ENCODE results near the gene TENM3. TPM values are rescaled to one million over a fixed set of nuclear protein-coding genes. Genes with fewer than 3 reads are reported as not detected.

TENM3 gene
- total RNA-seq, 4 donors from 2014 or later = 0.18 to 9.4 (median 1.5) TPM

DNA sequence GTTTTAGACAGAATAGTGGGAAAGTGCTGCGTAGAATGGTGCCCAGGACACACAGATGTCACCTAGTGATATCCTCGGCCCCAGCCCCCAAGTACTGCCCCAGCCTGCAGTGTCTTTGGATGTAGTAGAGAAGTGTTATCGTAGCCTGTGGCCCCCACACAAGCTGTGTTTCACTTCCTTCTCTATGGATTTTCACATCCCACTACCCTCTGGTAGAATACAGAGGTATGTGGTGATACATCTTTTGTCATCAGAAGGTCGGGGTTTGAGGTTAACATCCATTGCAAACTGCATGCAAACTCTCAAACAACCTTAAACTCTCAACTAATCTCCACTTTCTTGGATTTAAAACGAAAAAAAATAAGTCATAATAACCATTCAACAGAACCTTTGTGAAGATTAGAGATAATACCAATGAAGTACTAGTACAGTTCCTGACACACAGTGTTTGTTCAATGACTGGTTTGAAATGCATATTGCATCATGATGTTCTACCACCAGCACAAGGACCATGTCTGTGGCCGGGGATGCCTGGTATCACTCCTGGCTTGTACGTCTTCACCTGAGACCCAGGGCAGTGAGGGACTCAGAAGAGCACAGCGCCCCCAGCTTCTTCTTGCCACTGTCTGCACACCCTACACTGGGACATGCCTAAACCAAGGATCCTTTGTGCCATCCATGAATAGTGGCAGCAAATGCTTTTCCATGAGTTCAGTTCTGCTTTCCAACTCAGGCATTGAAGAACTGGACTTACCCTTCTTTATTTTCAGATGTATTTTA is 406.7 kb downstream of the TENM3 start:
- H3K27ac ChIP-seq = no peak overlapping the region
- H3K4me3 ChIP-seq = no peak overlapping the region
- DNase-seq = no peak
- no peaks in the 10 kb centered on the region for H3K36me3 ChIP-seq
- no peak for TF ChIP-seq POLR2A (IDR thresholded peaks at IDR 0.05)
- TF ChIP-seq, protein P1, sequence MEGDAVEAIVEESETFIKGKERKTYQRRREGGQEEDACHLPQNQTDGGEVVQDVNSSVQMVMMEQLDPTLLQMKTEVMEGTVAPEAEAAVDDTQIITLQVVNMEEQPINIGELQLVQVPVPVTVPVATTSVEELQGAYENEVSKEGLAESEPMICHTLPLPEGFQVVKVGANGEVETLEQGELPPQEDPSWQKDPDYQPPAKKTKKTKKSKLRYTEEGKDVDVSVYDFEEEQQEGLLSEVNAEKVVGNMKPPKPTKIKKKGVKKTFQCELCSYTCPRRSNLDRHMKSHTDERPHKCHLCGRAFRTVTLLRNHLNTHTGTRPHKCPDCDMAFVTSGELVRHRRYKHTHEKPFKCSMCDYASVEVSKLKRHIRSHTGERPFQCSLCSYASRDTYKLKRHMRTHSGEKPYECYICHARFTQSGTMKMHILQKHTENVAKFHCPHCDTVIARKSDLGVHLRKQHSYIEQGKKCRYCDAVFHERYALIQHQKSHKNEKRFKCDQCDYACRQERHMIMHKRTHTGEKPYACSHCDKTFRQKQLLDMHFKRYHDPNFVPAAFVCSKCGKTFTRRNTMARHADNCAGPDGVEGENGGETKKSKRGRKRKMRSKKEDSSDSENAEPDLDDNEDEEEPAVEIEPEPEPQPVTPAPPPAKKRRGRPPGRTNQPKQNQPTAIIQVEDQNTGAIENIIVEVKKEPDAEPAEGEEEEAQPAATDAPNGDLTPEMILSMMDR (IDR thresholded peaks at IDR 0.05) = no peak
- H3K4me1 ChIP-seq = no peaks in the 10 kb centered on the region
- H3K9me3 ChIP-seq = no peaks in the 10 kb centered on the region
- no peaks in the 10 kb centered on the region for H3K27me3 ChIP-seq

DNA sequence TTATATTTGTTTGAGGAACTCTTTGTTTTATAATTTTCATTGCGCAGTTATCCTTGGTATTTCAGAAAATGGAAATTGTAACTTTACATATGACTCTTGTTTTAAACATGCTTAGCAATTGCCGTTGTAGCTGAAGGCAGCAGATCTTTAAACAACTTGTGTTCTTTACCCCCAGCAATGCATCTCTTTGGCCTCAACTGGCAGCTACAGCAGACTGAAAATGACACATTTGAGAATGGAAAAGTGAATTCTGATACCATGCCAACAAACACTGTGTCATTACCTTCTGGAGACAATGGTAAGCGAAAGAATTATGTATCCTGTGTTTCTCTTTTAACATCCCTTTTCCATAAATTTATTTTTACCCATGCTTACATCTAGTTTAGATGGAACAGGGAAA is 410.4 kb downstream of the TENM3 start:
- no peak overlapping the region for H3K4me3 ChIP-seq
- no peak overlapping the region for H3K27ac ChIP-seq
- DNase-seq = no peak
- no peaks in the 10 kb centered on the region for H3K36me3 ChIP-seq
- no peaks in the 10 kb centered on the region for H3K4me1 ChIP-seq
- no peaks in the 10 kb centered on the region for H3K27me3 ChIP-seq
- H3K9me3 ChIP-seq = no peaks in the 10 kb centered on the region
- TF ChIP-seq, protein P1 (IDR thresholded peaks at IDR 0.05) = no peak
- TF ChIP-seq POLR2A (IDR thresholded peaks at IDR 0.05) = no peak

DNA sequence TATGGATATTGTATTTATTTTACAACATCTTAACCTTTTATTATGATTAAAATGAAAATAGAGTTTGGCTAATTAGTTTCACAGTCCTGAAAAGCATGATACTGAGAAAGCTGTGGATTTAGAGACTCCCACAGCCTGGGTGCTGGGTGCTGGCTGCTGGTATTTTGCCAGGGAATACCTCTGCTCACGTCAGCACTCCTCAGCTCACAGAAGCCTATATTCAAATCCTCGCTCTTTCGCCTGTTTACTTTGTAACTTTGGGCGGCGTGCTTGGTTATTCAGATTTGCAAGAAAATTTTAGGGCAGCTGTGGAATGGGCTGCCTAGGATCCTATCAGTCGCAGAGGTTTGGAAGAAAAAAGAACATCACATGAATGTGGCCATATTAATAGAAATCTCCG is 412.1 kb downstream of the TENM3 start:
- H3K4me3 ChIP-seq = no peak overlapping the region
- H3K27ac ChIP-seq = no peak overlapping the region
- TF ChIP-seq, protein P1 (IDR thresholded peaks at IDR 0.05) = no peak
- TF ChIP-seq POLR2A (IDR thresholded peaks at IDR 0.05) = no peak
- H3K27me3 ChIP-seq = no peaks in the 10 kb centered on the region
- no peak for DNase-seq
- no peaks in the 10 kb centered on the region for H3K9me3 ChIP-seq
- no peaks in the 10 kb centered on the region for H3K4me1 ChIP-seq
- no peaks in the 10 kb centered on the region for H3K36me3 ChIP-seq

DNA sequence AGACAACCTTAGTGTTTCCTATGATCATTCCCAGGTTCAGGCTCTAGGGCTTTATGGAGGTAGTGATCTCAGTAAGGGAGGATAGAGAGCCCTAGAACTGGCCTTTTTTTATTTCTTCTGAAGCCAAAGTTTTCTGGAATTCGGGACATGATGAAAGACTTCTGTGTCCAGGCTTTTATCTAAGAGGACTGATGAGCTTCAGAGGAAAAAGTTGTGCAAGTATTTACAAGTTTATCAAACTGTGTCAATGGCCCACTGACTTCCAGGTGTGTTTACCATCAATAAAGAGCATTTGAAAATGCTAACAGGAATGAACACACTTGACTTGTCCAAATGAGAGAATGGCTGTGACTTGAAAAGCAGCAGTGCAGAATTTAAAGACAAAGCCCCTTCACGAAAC is 419.3 kb downstream of the TENM3 start:
- Histone ChIP-seq H3K4me3 (no peak overlapping the region), H3K9me3 (no peaks in the 10 kb centered on the region), H3K4me1 (no peaks in the 10 kb centered on the region), H3K27me3 (no peaks in the 10 kb centered on the region), H3K27ac (no peak overlapping the region), H3K36me3 (no peaks in the 10 kb centered on the region)
- no peak for DNase-seq
- TF ChIP-seq, protein P1 (IDR thresholded peaks at IDR 0.05) = no peak
- no peak for TF ChIP-seq POLR2A (IDR thresholded peaks at IDR 0.05)

DNA sequence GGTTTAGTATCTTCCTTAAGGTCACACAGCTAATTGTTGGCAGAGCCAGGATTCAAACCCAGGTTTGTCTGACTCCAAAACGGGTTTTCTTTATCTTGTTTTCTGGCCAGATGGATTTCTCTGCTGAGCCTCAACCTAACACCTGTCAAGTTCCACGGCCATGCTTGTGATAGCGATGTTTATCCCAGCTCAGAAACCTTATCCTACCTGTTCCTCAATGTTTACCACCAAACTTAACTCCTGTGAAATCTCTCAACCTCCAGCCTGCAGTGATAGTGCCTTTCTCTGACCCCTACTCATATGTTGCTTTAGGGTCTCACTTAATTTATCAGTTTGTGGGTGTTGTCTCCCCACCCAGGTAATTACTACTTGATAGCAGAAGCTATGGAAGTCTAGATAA is 428.0 kb downstream of the TENM3 start:
- Histone ChIP-seq H3K27ac (no peak overlapping the region), H3K27me3 (no peaks in the 10 kb centered on the region), H3K4me1 (no peaks in the 10 kb centered on the region), H3K36me3 (no peaks in the 10 kb centered on the region), H3K9me3 (no peaks in the 10 kb centered on the region), H3K4me3 (no peak overlapping the region)
- TF ChIP-seq, protein P1 (IDR thresholded peaks at IDR 0.05) = no peak
- no peak for TF ChIP-seq POLR2A (IDR thresholded peaks at IDR 0.05)
- DNase-seq = no peak

Data from Peyer's patch (tissue), 4 donors.